ENCODE measurements around the gene UBAC1. TPM values are rescaled to one million over a fixed set of nuclear protein-coding genes. Genes with fewer than 3 reads are reported as not detected.

The UBAC1 gene
- total and polyA plus RNA-seq, 9 of the 15 experiments (the other 6 are each of a cell fraction or from before 2014, with no cell fraction given): 94.0 to 399 (median 228) TPM

DNA sequence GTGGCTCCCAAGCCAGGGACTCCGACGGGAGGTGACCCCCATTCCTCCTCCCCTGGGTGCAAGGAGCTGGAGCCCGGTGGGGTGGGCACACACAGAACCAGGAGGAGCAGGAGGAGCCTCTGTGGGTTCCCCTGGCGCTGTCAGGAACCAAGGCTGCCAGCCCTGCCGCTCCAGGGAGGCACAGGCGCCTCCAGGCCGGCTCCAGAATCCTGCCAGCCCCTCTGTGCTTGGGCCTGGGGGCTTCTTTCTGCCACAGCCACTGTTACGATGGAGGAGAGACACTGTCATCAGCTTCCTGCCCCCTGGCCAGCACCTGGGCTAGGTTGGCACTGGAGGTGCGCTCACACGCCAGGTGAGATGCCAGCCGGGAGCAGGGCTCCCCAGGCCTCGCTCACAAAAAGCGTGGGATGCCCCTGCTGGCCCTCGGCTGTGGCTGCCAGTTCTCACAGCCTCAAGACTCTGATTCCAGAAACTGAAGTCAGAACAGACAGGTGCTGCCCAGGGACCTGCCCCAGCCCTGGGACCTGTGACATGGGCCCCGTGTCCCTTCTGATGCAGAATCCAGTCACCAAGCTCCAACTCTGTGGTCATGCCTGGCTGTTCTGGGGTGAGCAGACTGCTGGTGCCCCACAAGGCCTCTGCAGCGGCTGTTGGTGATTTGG lies 37.4 kb upstream of the UBAC1 start:
- H3K27ac ChIP-seq (ENCODE audit: extremely low read depth, low read depth, low read length): no peak overlapping the region
- peak overlapping the region in 1 of 2 experiments; percentile 45; a peak in 1 of 4 replicates for H3K9ac ChIP-seq (ENCODE audit: insufficient read depth in 1 of 2, low read depth in 2 of 2, low read length in 2 of 2)
- DNase-seq (ENCODE audit: extremely low read depth in 1 of 4, low spot score in 3 of 4): no peak
- no TSS peak for BruUV-seq (replicated peaks)
- no peaks in the 10 kb centered on the region for H3K27me3 ChIP-seq (ENCODE audit: control insufficient read depth in 2 of 2, insufficient read depth in 2 of 2, low read length in 2 of 2)
- no peaks in the 10 kb centered on the region for H3K79me2 ChIP-seq (ENCODE audit: control insufficient read depth, insufficient read depth, low read length)
- TF ChIP-seq POLR2G (IDR thresholded peaks at IDR 0.05; ENCODE audit: low read depth, low read length): peak; percentile 21; the same call in 1 of the 2 replicates
- TF ChIP-seq, protein P1, sequence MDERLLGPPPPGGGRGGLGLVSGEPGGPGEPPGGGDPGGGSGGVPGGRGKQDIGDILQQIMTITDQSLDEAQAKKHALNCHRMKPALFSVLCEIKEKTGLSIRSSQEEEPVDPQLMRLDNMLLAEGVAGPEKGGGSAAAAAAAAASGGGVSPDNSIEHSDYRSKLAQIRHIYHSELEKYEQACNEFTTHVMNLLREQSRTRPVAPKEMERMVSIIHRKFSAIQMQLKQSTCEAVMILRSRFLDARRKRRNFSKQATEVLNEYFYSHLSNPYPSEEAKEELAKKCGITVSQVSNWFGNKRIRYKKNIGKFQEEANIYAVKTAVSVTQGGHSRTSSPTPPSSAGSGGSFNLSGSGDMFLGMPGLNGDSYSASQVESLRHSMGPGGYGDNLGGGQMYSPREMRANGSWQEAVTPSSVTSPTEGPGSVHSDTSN (CRISPR knock-in tag; IDR thresholded peaks at IDR 0.05; ENCODE audit: low read depth): no peak
- TF ChIP-seq, protein P1 (tag; conservative IDR thresholded peaks at IDR 0.05; ENCODE audit: low read depth): no peak
- TF ChIP-seq IRF2 (CRISPR knock-in tag; IDR thresholded peaks at IDR 0.05): no peak
- no peak for TF ChIP-seq U2AF1 (optimal IDR thresholded peaks at IDR 0.05; ENCODE audit: low read depth, low read length)
- no peak for TF ChIP-seq U2AF2 (optimal IDR thresholded peaks at IDR 0.05; ENCODE audit: low read depth, low read length)
- TF ChIP-seq, protein P2, sequence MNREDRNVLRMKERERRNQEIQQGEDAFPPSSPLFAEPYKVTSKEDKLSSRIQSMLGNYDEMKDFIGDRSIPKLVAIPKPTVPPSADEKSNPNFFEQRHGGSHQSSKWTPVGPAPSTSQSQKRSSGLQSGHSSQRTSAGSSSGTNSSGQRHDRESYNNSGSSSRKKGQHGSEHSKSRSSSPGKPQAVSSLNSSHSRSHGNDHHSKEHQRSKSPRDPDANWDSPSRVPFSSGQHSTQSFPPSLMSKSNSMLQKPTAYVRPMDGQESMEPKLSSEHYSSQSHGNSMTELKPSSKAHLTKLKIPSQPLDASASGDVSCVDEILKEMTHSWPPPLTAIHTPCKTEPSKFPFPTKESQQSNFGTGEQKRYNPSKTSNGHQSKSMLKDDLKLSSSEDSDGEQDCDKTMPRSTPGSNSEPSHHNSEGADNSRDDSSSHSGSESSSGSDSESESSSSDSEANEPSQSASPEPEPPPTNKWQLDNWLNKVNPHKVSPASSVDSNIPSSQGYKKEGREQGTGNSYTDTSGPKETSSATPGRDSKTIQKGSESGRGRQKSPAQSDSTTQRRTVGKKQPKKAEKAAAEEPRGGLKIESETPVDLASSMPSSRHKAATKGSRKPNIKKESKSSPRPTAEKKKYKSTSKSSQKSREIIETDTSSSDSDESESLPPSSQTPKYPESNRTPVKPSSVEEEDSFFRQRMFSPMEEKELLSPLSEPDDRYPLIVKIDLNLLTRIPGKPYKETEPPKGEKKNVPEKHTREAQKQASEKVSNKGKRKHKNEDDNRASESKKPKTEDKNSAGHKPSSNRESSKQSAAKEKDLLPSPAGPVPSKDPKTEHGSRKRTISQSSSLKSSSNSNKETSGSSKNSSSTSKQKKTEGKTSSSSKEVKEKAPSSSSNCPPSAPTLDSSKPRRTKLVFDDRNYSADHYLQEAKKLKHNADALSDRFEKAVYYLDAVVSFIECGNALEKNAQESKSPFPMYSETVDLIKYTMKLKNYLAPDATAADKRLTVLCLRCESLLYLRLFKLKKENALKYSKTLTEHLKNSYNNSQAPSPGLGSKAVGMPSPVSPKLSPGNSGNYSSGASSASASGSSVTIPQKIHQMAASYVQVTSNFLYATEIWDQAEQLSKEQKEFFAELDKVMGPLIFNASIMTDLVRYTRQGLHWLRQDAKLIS (CRISPR knock-in tag; IDR thresholded peaks at IDR 0.05): no peak
- H3K9me3 ChIP-seq (replicated peaks; ENCODE audit: control insufficient read depth, insufficient read depth, low read depth, low read length): no peaks in the 10 kb centered on the region
- H3K4me3 ChIP-seq: no peak overlapping the region
- in situ Hi-C loops (cut with MboI): no loop called here
- peaks cover 3 to 62% of the 10 kb centered on the region in 2 experiments; a peak in 4 of 5 replicates for H3K4me1 ChIP-seq (replicated peaks in 1 of 2; ENCODE audit: control insufficient read depth in 2 of 2, insufficient read depth in 2 of 2, low read length in 2 of 2)
- no peak overlapping the region for H3K4me2 ChIP-seq (ENCODE audit: insufficient read depth, low read length)
- 62% methylated on average over 9 of the region's 16 CpGs for WGBS (ENCODE audit: insufficient coverage, low coverage, missing lambda C conversion rate)
- ChIA-PET CTCF (ENCODE audit: low intra/inter-chr PET ratio) (no interaction called here), POLR2A (interaction anchor here (1.4 kb wide), 1 partner anchor 8 kb away, joined by 6 read pairs; no protein-coding TSS in a partner anchor)
- no peak for FAIRE-seq
- no peaks in the 10 kb centered on the region for H3K36me3 ChIP-seq (ENCODE audit: control insufficient read depth, insufficient read depth, low read length)
- ATAC-seq: no peak
- no peak overlapping the region for H2AFZ ChIP-seq (ENCODE audit: low read depth, low read length)
- intact Hi-C loops (cut with micrococcal nuclease): no loop called here
- peaks cover 2% of the 10 kb centered on the region for H3K9me1 ChIP-seq (ENCODE audit: control insufficient read depth, insufficient read depth, low read length)
- H4K20me1 ChIP-seq (replicated peaks; ENCODE audit: control insufficient read depth, insufficient read depth, low read length): no peaks in the 10 kb centered on the region; the same call in 1 of the 2 replicates
